MG63 (cell line): ENCODE data around the gene MRPS2. TPM values are rescaled to one million over a fixed set of nuclear protein-coding genes. Genes with fewer than 3 reads are reported as not detected.

Experiments
- DNase-seq: peaks from one replicate; pipeline ENCODE4 v3.0.0-alpha.2; 2020
- H3K27me3 ChIP-seq: fragments of 250-450 bp; sonication (Bioruptor Pico); 2 replicates; pipeline ENCODE4 v1.5.1; 2020; ENCODE audit warnings: mild to moderate bottlenecking, moderate library complexity
- H3K36me3 ChIP-seq: fragments of 250-450 bp; sonication (Bioruptor Pico); 2 replicates; pipeline ENCODE4 v1.5.1; 2020; ENCODE audit warnings: mild to moderate bottlenecking, moderate library complexity
- H3K4me3 ChIP-seq: fragments of 250-450 bp; sonication (Bioruptor Pico); 2 replicates; pipeline ENCODE4 v1.5.1; 2020; ENCODE audit warnings: mild to moderate bottlenecking, moderate library complexity
- H3K9me3 ChIP-seq: fragments of 250-450 bp; sonication (Bioruptor Pico); 2 replicates; pipeline ENCODE4 v1.5.1; 2020; ENCODE audit warnings: mild to moderate bottlenecking, moderate library complexity
- total RNA-seq: library from RNA; depleted of rRNA; stranded (reverse); fragments of >200 nt; shearing (Covaris generic); gene quantifications from 2 replicates; pipeline ENCODE4 v1.2.3, GENCODE V29; 2014; ENCODE audit warnings: low replicate concordance

The MRPS2 gene
- total RNA-seq, 1 experiment from 2014 or later = 24.1 TPM

DNA sequence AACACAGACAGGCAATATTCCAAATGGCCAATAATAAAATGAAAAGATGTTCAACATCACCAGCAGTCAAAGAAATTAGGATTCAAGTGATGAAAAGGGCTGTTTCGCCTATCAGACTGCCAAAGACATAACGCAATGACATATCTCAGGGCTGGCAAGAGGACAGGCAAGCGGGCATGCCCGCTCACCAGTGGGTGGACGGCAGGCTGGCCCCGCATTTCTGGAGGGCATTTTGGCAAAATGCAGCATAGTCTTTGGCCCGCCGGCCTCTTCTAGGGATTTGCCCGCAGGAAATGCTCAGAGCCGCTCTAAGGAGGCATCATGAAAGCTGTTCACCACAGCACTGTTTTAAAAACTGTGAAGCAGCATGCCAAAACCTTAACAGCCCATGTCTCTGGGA, 22.3 kb upstream of the MRPS2 start:
- H3K4me3 ChIP-seq = no peak overlapping the region
- no peaks in the 10 kb centered on the region for H3K9me3 ChIP-seq
- DNase-seq = peak; percentile 32
- peaks cover 1% of the 10 kb centered on the region; the same call in 1 of the 2 replicates for H3K36me3 ChIP-seq
- no peaks in the 10 kb centered on the region for H3K27me3 ChIP-seq

- Histone ChIP-seq H3K4me3 (peak overlapping the region; percentile 37), H3K36me3 (peaks cover 9% of the 10 kb centered on the region), H3K27me3 (no peaks in the 10 kb centered on the region), H3K9me3 (no peaks in the 10 kb centered on the region)
- DNase-seq = peak; percentile 41
Observed at GRCh38 chr9:135478829-135479468, 21.5 kb upstream of the MRPS2 start.

GRCh38 chr9:135479469-135480052, 20.9 kb upstream of the MRPS2 start, which contains the start of gene PPP1R26:
TSS of gene PPP1R26 (plus strand) at chr9:135479782. CDS start at chr9:135484511, 4,729 bp downstream.
- H3K27me3 ChIP-seq = no peaks in the 10 kb centered on the region
- peak; percentile 55 for DNase-seq
- H3K9me3 ChIP-seq = no peaks in the 10 kb centered on the region
- peak within 1 kb of the TSS; percentile 84 for H3K4me3 ChIP-seq
- peaks cover 13% of the 10 kb centered on the region for H3K36me3 ChIP-seq

- DNase-seq = peak; percentile 48
- no peaks in the 10 kb centered on the region for H3K9me3 ChIP-seq
- H3K36me3 ChIP-seq = peaks cover 13% of the 10 kb centered on the region
- H3K4me3 ChIP-seq = peak overlapping the region; percentile 84
- no peaks in the 10 kb centered on the region for H3K27me3 ChIP-seq
Observed at GRCh38 chr9:135480071-135480939, 20.2 kb upstream of the MRPS2 start.

GRCh38 chr9:135480940-135481310, 19.6 kb upstream of the MRPS2 start:
- H3K9me3 ChIP-seq = no peaks in the 10 kb centered on the region
- H3K27me3 ChIP-seq = no peaks in the 10 kb centered on the region
- H3K4me3 ChIP-seq = peak overlapping the region; percentile 84
- peaks cover 13% of the 10 kb centered on the region for H3K36me3 ChIP-seq
- no peak for DNase-seq

- no peak for DNase-seq
- no peak overlapping the region for H3K4me3 ChIP-seq
- H3K9me3 ChIP-seq = no peaks in the 10 kb centered on the region
- peaks cover 13% of the 10 kb centered on the region for H3K36me3 ChIP-seq
- H3K27me3 ChIP-seq = no peaks in the 10 kb centered on the region
Observed at GRCh38 chr9:135482015-135482754, 18.3 kb upstream of the MRPS2 start.

GRCh38 chr9:135484460-135485277, 15.8 kb upstream of the MRPS2 start:
- Histone ChIP-seq H3K36me3 (peaks cover 16% of the 10 kb centered on the region), H3K27me3 (no peaks in the 10 kb centered on the region), H3K4me3 (no peak overlapping the region), H3K9me3 (no peaks in the 10 kb centered on the region)
- DNase-seq = no peak

- Histone ChIP-seq H3K9me3 (no peaks in the 10 kb centered on the region), H3K36me3 (peaks cover 16% of the 10 kb centered on the region), H3K27me3 (no peaks in the 10 kb centered on the region), H3K4me3 (no peak overlapping the region)
- DNase-seq = no peak
Observed at GRCh38 chr9:135485385-135485784, 15.1 kb upstream of the MRPS2 start.

- no peaks in the 10 kb centered on the region for H3K9me3 ChIP-seq
Observed at GRCh38 chr9:135485832-135486231, 14.7 kb upstream of the MRPS2 start.

DNA sequence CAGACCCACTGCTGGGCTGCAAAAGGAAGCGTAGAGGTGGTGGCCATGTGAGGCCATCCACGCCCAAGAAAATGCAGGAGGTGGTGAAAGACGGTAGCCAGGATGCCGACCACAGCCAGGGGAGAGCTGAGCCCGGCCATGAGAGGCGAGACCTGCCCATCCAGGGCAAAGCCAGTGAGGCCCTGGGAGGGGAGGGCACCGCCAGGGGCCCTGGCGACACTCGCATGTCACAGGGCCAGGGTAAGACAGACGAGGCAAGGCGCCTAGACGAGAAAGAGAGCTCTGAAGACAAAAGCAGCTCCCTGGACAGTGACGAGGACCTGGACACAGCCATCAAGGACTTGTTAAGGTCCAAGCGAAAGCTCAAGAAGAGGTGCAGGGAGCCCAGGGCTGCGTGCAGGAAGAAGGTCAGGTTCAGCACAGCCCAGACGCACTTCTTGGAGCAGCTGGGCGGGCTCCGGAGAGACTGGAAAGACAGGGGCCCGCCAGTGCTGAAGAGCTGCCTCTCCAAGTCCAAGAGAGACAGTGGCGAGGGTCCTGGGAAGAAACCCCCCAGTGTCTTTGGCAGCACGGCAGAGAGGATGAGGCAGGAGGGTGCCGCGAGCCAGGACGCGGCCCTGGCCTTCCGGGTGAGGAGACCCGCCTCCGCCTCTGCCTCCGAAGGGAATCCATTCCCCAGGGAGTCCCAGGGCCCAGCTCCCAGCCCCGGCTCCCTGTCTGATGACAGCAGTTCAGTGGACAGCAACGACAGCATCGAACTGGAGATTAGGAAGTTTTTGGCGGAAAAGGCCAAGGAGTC, 14.0 kb upstream of the MRPS2 start:
- no peaks in the 10 kb centered on the region for H3K27me3 ChIP-seq
- H3K4me3 ChIP-seq = no peak overlapping the region
- H3K9me3 ChIP-seq = no peaks in the 10 kb centered on the region
- peaks cover 16% of the 10 kb centered on the region for H3K36me3 ChIP-seq
- no peak for DNase-seq

More at GRCh38 chr9:135485832-135486231, 14.7 kb upstream of the MRPS2 start:
- Histone ChIP-seq H3K36me3 (peaks cover 16% of the 10 kb centered on the region), H3K27me3 (no peaks in the 10 kb centered on the region), H3K4me3 (no peak overlapping the region)
- no peak for DNase-seq

DNA sequence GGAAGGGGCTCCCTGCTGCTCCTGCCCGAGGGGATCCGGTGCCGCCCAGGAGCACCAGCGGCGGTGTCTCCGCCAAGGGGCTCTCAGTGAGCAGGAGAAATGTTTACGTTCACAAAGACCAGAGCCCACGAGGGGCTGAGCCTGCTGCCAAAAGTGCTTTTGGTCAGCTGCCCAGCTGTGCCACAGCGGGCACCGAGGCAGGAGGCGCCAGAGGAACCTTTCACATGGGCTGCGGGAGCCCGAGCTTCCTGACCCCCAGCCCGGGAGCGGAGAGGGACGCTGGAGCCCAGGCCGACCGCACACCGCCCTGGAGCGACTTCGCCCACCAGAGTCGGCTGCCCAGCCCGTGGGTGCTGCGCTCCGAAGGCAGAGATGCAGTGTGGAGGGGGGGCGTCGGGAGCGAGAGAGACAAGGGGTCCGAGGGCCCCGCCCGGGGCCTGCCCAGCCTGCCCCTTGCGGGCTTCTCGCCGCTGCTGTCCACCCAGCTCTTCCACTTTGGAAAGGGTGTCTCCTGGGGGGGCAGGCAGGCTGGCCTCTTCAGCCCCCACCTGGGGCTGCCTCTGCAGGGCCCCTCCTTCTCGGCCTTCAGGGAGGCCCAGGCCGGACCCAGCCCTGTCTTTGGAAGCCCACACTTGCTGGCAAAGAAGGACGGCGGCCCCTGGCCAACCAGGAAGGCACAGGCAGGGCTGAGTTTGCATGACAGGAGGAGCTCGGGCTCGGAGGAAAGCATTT, 13.0 kb upstream of the MRPS2 start:
- Histone ChIP-seq H3K27me3 (no peaks in the 10 kb centered on the region), H3K4me3 (no peak overlapping the region), H3K9me3 (no peaks in the 10 kb centered on the region), H3K36me3 (peaks cover 16% of the 10 kb centered on the region)
- DNase-seq = no peak

DNA sequence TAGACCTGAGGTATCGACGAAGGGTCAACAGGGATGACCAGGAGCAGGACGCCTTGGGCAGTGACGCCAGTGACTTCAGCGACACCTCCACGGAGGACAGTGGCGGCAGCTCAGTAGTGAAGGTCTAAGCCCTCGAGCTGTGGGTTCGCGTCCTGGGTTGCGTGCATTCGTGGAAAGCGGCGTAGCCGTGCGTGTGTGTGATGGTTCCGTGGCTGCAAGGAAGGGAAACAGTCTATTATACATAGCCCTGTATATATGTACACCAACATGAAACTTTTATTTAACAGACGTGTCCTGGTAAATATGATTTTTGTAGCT, 12.5 kb upstream of the MRPS2 start:
- no peaks in the 10 kb centered on the region for H3K9me3 ChIP-seq
- peaks cover 16% of the 10 kb centered on the region for H3K36me3 ChIP-seq
- H3K27me3 ChIP-seq = no peaks in the 10 kb centered on the region
- H3K4me3 ChIP-seq = no peak overlapping the region
- DNase-seq = no peak

DNA sequence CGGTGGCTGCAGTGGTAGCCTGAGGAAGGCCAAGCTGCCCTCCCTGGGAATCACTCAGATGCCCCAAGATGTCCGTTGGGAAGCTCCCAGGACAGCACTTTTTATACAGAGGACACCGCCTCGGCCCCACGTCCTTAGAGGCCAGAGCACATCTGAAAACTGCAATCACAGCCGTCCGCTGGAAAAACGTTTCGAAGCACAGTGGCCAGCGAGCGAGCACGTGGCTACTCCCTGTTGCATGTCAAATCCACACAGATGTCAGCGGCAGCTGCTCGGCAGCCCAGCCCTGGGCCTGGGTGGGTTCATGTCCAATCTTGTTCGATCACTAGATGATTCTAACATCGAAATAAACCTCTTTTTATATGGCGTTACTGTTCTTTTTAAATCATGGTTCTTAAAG, 12.0 kb upstream of the MRPS2 start:
- DNase-seq = no peak
- Histone ChIP-seq H3K36me3 (peaks cover 11% of the 10 kb centered on the region), H3K4me3 (no peak overlapping the region), H3K27me3 (no peaks in the 10 kb centered on the region), H3K9me3 (no peaks in the 10 kb centered on the region)

- no peaks in the 10 kb centered on the region for H3K9me3 ChIP-seq
- H3K27me3 ChIP-seq = no peaks in the 10 kb centered on the region
- no peak for DNase-seq
- peaks cover 5% of the 10 kb centered on the region for H3K36me3 ChIP-seq
- H3K4me3 ChIP-seq = no peak overlapping the region
Observed at GRCh38 chr9:135489188-135489906, 11.1 kb upstream of the MRPS2 start.
